ENCODE results near the gene FAM236D.
"Not testable (repeated sequence)": the region's sequence is repeated elsewhere in the genome, so short reads cannot be mapped to it uniquely, and the experiment has no call there.

FAM236D gene

GRCh38 chrX:72808110-72808509, at the start of gene FAM236D:
Gene FAM236D (minus strand): TSS chrX:72808210. CDS start chrX:72808110, 100 bp downstream.
- DNase-seq (ENCODE audit: low spot score), result not testable (repeated sequence)

- not testable (repeated sequence) for DNase-seq (ENCODE audit: low spot score)
These were observed 29.5 kb upstream of the FAM236D start for GRCh38 chrX:72837532-72837931.

GRCh38 chrX:72830701-72831100, 22.7 kb upstream of the FAM236D start:
- DNase-seq (ENCODE audit: low spot score), result not testable (repeated sequence)

- DNase-seq (ENCODE audit: low spot score), result not testable (repeated sequence)
These were observed 17.6 kb downstream of the FAM236D start for GRCh38 chrX:72790390-72790789.

- not testable (repeated sequence) for DNase-seq (ENCODE audit: low spot score)
These were observed 19.9 kb downstream of the FAM236D start for GRCh38 chrX:72788142-72788541.

GRCh38 chrX:72783964-72784363, 24.0 kb downstream of the FAM236D start:
- DNase-seq (ENCODE audit: low spot score), result not testable (repeated sequence)

- DNase-seq (ENCODE audit: low spot score), result not testable (repeated sequence)
These were observed 24.6 kb downstream of the FAM236D start for GRCh38 chrX:72783365-72783936.

GRCh38 chrX:72782560-72782959, 25.4 kb downstream of the FAM236D start, which contains the start of gene FAM236B:
Gene FAM236B (minus strand): TSS chrX:72782660. CDS start chrX:72782560, 100 bp downstream.
- not testable (repeated sequence) for DNase-seq (ENCODE audit: low spot score)

- DNase-seq (ENCODE audit: low spot score), result not testable (repeated sequence)
These were observed 29.9 kb downstream of the FAM236D start for GRCh38 chrX:72778146-72778545.

GRCh38 chrX:72777467-72777790, 30.6 kb downstream of the FAM236D start:
- not testable (repeated sequence) for DNase-seq (ENCODE audit: low spot score)

- DNase-seq (ENCODE audit: low spot score), result not testable (repeated sequence)
These were observed 31.1 kb downstream of the FAM236D start, which contains the start of gene DMRTC1B for GRCh38 chrX:72776653-72777466. Gene DMRTC1B (plus strand): TSS chrX:72776890. CDS start chrX:72845136, 68,246 bp downstream.

GRCh38 chrX:72760454-72760853, 47.6 kb downstream of the FAM236D start:
- DNase-seq (ENCODE audit: low spot score), result not testable (repeated sequence)
